Calu3 (cell line): Measurements from ENCODE around the gene PRPF39. TPM values are rescaled to one million over a fixed set of nuclear protein-coding genes. Genes with fewer than 3 reads are reported as not detected.
"Not testable (repeated sequence)": the region's sequence is repeated elsewhere in the genome, so short reads cannot be mapped to it uniquely, and the experiment has no call there.

ENCODE experiments used
- BruUV-seq: library from RNA; stranded (reverse); fragments of 400-500 nt; replicated peaks from 2 replicates; lab custom pipeline; 2021; lab: Mats Ljungman, UMichigan
- CTCF ChIA-PET: fragments of 300-600 bp; sonication (Branson Sonifier 250); formaldehyde crosslinking; loops from one replicate; lab custom pipeline; 2022; ENCODE audit warnings: antibody characterized with exemption; lab: Charles Lee
- DNase-seq: peaks from one replicate; pipeline ENCODE4 v3.0.0; 2022
- H3K27ac Mint-ChIP-seq: one replicate; pipeline ENCODE4 v1.8.0; 2022; ENCODE audit warnings: mixed read lengths; ENCODE audit not compliant: unreplicated experiment
- H3K27me3 Mint-ChIP-seq: one replicate; pipeline ENCODE4 v1.8.0; 2022; ENCODE audit warnings: mixed read lengths; ENCODE audit not compliant: unreplicated experiment
- H3K36me3 Mint-ChIP-seq: one replicate; pipeline ENCODE4 v1.8.0; 2022; ENCODE audit warnings: mild to moderate bottlenecking, moderate library complexity, mixed read lengths; ENCODE audit not compliant: insufficient read depth, unreplicated experiment
- H3K4me1 Mint-ChIP-seq: one replicate; pipeline ENCODE4 v1.8.0; 2022; ENCODE audit warnings: mild to moderate bottlenecking, low read depth, mixed read lengths; ENCODE audit not compliant: unreplicated experiment
- H3K4me3 Mint-ChIP-seq: one replicate; pipeline ENCODE4 v1.8.0; 2022; ENCODE audit warnings: mild to moderate bottlenecking, low read depth, moderate library complexity, mixed read lengths; ENCODE audit not compliant: unreplicated experiment
- H3K9me3 Mint-ChIP-seq: one replicate; pipeline ENCODE4 v1.8.0; 2022; ENCODE audit warnings: low read depth, mixed read lengths; ENCODE audit not compliant: unreplicated experiment
- CTCF ChIP-seq: fragments of 200-600 bp; IDR thresholded peaks from one replicate; pipeline ENCODE4 v1.8.0; 2022; ENCODE audit warnings: antibody characterized with exemption; ENCODE audit not compliant: unreplicated experiment
- intact Hi-C: fragments of 100-400 bp; cut with micrococcal nuclease; formaldehyde crosslinking; loops from one replicate; pipeline ENCODE4 v1.10.0; 2022; ENCODE audit not compliant: unreplicated experiment
- total RNA-seq: library from RNA; stranded (reverse); gene quantifications from 2 replicates; pipeline ENCODE4 v1.2.3, GENCODE V29; 2022

Gene PRPF39
- total RNA-seq, 1 experiment from 2014 or later: 34.2 TPM

GRCh38 chr14:45140661-45141187 lies 56.8 kb downstream of the PRPF39 start:
- intact Hi-C loops: no loop called here
- no peak for DNase-seq

GRCh38 chr14:45142083-45142482 lies 58.2 kb downstream of the PRPF39 start:
- H3K27ac Mint-ChIP-seq, H3K9me3 Mint-ChIP-seq, intact Hi-C loops, BruUV-seq, H3K4me3 Mint-ChIP-seq, DNase-seq, H3K36me3 Mint-ChIP-seq, H3K27me3 Mint-ChIP-seq: not testable (repeated sequence)
- CTCF ChIA-PET: interaction anchor here (0.6 kb wide), 1 partner anchor 19 kb away, joined by 3 read pairs; no protein-coding TSS in a partner anchor
- peaks cover 13% of the 10 kb centered on the region for H3K4me1 Mint-ChIP-seq

More at GRCh38 chr14:45140661-45141187, 56.8 kb downstream of the PRPF39 start:
- BruUV-seq: no TSS peak
- CTCF ChIA-PET: interaction anchor here (0.7 kb wide), 1 partner anchor 11 kb away, joined by 5 read pairs; no protein-coding TSS in a partner anchor
- Mint-ChIP-seq H3K4me3 (no peak overlapping the region), H3K9me3 (no peaks in the 10 kb centered on the region), H3K36me3 (peaks cover 10% of the 10 kb centered on the region), H3K4me1 (peaks cover 16% of the 10 kb centered on the region), H3K27ac (no peak overlapping the region), H3K27me3 (no peaks in the 10 kb centered on the region)
- TF ChIP-seq CTCF: no peak

GRCh38 chr14:45144658-45145057 lies 60.7 kb downstream of the PRPF39 start:
- intact Hi-C loops: no loop called here
- no peak for DNase-seq
- BruUV-seq: no TSS peak
- Mint-ChIP-seq H3K4me3 (no peak overlapping the region), H3K27me3 (no peaks in the 10 kb centered on the region), H3K36me3 (no peaks in the 10 kb centered on the region), H3K4me1 (no peaks in the 10 kb centered on the region), H3K27ac (no peak overlapping the region), H3K9me3 (no peaks in the 10 kb centered on the region)
- CTCF ChIA-PET: no interaction called here
- TF ChIP-seq CTCF: no peak

- intact Hi-C loops: no loop called here
- BruUV-seq: no TSS peak
- no peak for DNase-seq
- CTCF ChIA-PET: no interaction called here
- no peaks in the 10 kb centered on the region for H3K36me3 Mint-ChIP-seq
- TF ChIP-seq CTCF: no peak
- no peak overlapping the region for H3K27ac Mint-ChIP-seq
- H3K27me3 Mint-ChIP-seq: no peaks in the 10 kb centered on the region
- H3K4me1 Mint-ChIP-seq: no peaks in the 10 kb centered on the region
- no peaks in the 10 kb centered on the region for H3K9me3 Mint-ChIP-seq
- H3K4me3 Mint-ChIP-seq: no peak overlapping the region
These were observed 61.3 kb downstream of the PRPF39 start for GRCh38 chr14:45145214-45145613.

- intact Hi-C loops: no loop called here
- H3K36me3 Mint-ChIP-seq: no peaks in the 10 kb centered on the region
- H3K27me3 Mint-ChIP-seq: no peaks in the 10 kb centered on the region
- CTCF ChIA-PET: no interaction called here
- TF ChIP-seq CTCF: no peak
- H3K4me1 Mint-ChIP-seq: no peaks in the 10 kb centered on the region
- no peak overlapping the region for H3K4me3 Mint-ChIP-seq
- no peak for DNase-seq
- no peak overlapping the region for H3K27ac Mint-ChIP-seq
- BruUV-seq: no TSS peak
- H3K9me3 Mint-ChIP-seq: no peaks in the 10 kb centered on the region
These were observed 65.7 kb downstream of the PRPF39 start for GRCh38 chr14:45149602-45150001.
